Naive thymus-derived CD4-positive, alpha-beta T cell (primary cell): ENCODE results near the gene NAALAD2. TPM values are rescaled to one million over a fixed set of nuclear protein-coding genes. Genes with fewer than 3 reads are reported as not detected.
A peak's percentile ranks its signal among the peaks of the same experiment; 100 is the strongest.

Source experiments
- ATAC-seq: fragments of 150-1000 bp; cut with Tn5 transposase; 2 replicates; pipeline ENCODE4 v1.10.0; 2021; ENCODE audit warnings: mild to moderate bottlenecking, moderate library complexity
- CTCF ChIA-PET: fragments of 350-600 bp; sonication (Branson Sonifier 250); formaldehyde crosslinking; loops from one replicate; lab custom pipeline; 2021; ENCODE audit warnings: antibody characterized with exemption; lab: Charles Lee
- POLR2A ChIA-PET: fragments of 350-600 bp; sonication (Branson Sonifier 250); formaldehyde crosslinking; loops from one replicate; lab custom pipeline; 2021; ENCODE audit warnings: antibody characterized with exemption, inconsistent platforms; lab: Charles Lee
- DNase-seq, 9 donors: peaks; one replicate each; pipeline versions ENCODE4 v3.0.0 to v3.0.0-alpha.2; 2020 to 2022; ENCODE audit warnings: mixed read lengths in 1 of 9
- H3K27ac ChIP-seq: one replicate; pipeline ENCODE4 v1.7.0; 2013; ENCODE audit warnings: mild to moderate bottlenecking, low read depth, low read length, moderate library complexity
- H3K27me3 ChIP-seq, 2 donors: one replicate each; pipeline ENCODE4 v1.7.0; 2013; ENCODE audit warnings: low read length in 2 of 2, mild to moderate bottlenecking in 2 of 2, moderate library complexity in 2 of 2; ENCODE audit not compliant: control insufficient read depth in 2 of 2, insufficient read depth in 2 of 2
- H3K36me3 ChIP-seq, 3 experiments: 1 replicate in 2 of 3; 2 replicates in 1 of 3; pipeline ENCODE4 v1.7.0; 2013; ENCODE audit warnings: low read length in 3 of 3, mild to moderate bottlenecking in 3 of 3, moderate library complexity in 1 of 3; ENCODE audit not compliant: insufficient read depth in 3 of 3, control insufficient read depth in 2 of 3
- H3K4me1 ChIP-seq, 2 donors: one replicate each; pipeline ENCODE4 v1.7.0; 2013; ENCODE audit warnings: low read length in 2 of 2, mild to moderate bottlenecking in 2 of 2, moderate library complexity in 1 of 2; ENCODE audit not compliant: control insufficient read depth in 2 of 2, insufficient read depth in 2 of 2
- H3K4me3 ChIP-seq: 2 replicates; pipeline ENCODE4 v1.7.0; 2013; ENCODE audit warnings: mild to moderate bottlenecking, low read length
- H3K9me3 ChIP-seq, 3 experiments: 1 replicate in 2 of 3; 2 replicates in 1 of 3; pipeline ENCODE4 v1.7.0; 2013; ENCODE audit warnings: low read length in 3 of 3; ENCODE audit not compliant: control insufficient read depth in 2 of 3
- H3K27ac Mint-ChIP-seq, 9 donors: one replicate each; pipeline ENCODE4 v1.8.0; 2020 to 2022; ENCODE audit warnings: mixed read lengths in 9 of 9, mild to moderate bottlenecking in 8 of 9, moderate library complexity in 5 of 9, inconsistent platforms in 2 of 9
- H3K27me3 Mint-ChIP-seq, 5 donors: one replicate each; pipeline ENCODE4 v1.8.0; 2021 to 2022; ENCODE audit warnings: mixed read lengths in 5 of 5, mild to moderate bottlenecking in 1 of 5
- H3K36me3 Mint-ChIP-seq, 5 donors: one replicate each; pipeline ENCODE4 v1.8.0; 2020 to 2022; ENCODE audit warnings: mixed read lengths in 5 of 5, mild to moderate bottlenecking in 3 of 5, inconsistent platforms in 1 of 5
- H3K4me1 Mint-ChIP-seq, 7 donors: one replicate each; pipeline ENCODE4 v1.8.0; 2020 to 2022; ENCODE audit warnings: mixed read lengths in 7 of 7, mild to moderate bottlenecking in 3 of 7, inconsistent platforms in 1 of 7
- H3K4me3 Mint-ChIP-seq, 10 donors: one replicate each; pipeline ENCODE4 v1.8.0; 2020 to 2022; ENCODE audit warnings: mild to moderate bottlenecking in 10 of 10, mixed read lengths in 10 of 10, moderate library complexity in 6 of 10, inconsistent platforms in 2 of 10
- H3K9me3 Mint-ChIP-seq, 11 donors: one replicate each; pipeline ENCODE4 v1.8.0; 2020 to 2022; ENCODE audit warnings: mixed read lengths in 11 of 11, mild to moderate bottlenecking in 4 of 11, inconsistent platforms in 1 of 11, moderate library complexity in 1 of 11
- intact Hi-C, 2 donors: fragments of 100-400 bp; cut with micrococcal nuclease; formaldehyde crosslinking; loops; one replicate each; pipeline ENCODE4 v1.15.1; 2023
- polyA plus RNA-seq, 2 donors: library from polyadenylated mRNA; unstranded; fragments of 300-500 nt; fragmentation: Illumina TruSeq; gene quantifications; one replicate each; pipeline ENCODE4 v1.2.3, GENCODE V29; 2021
- total RNA-seq, 6 experiments: library from RNA in 5 of 6; stranded (reverse) in 5 of 6; gene quantifications; 1 replicate in 5 of 6; 2 replicates in 1 of 6; pipeline ENCODE4 v1.2.3 and lab custom pipeline; 2021 to 2026

NAALAD2 gene
- total and polyA plus RNA-seq, 7 experiments from 2014 or later: not detected

GRCh38 chr11:90187839-90188238 lies 53.4 kb downstream of the NAALAD2 start:
- Histone ChIP-seq H3K27me3 (no peaks in the 10 kb centered on the region), H3K27ac (no peak overlapping the region), H3K4me1 (no peaks in the 10 kb centered on the region), H3K9me3 (no peaks in the 10 kb centered on the region), H3K36me3 (no peaks in the 10 kb centered on the region), H3K4me3 (no peak overlapping the region)
- no peaks in the 10 kb centered on the region for H3K27me3 Mint-ChIP-seq
- CTCF ChIA-PET: no interaction called here
- no peaks in the 10 kb centered on the region for H3K4me1 Mint-ChIP-seq
- intact Hi-C loops: no loop called here
- no peak overlapping the region for H3K4me3 Mint-ChIP-seq
- POLR2A ChIA-PET: no interaction called here
- no peak for DNase-seq
- ATAC-seq: no peak
- H3K36me3 Mint-ChIP-seq: peaks cover 0 to 5% (median 0%) of the 10 kb centered on the region in 5 donors
- H3K27ac Mint-ChIP-seq: no peak overlapping the region
- no peaks in the 10 kb centered on the region for H3K9me3 Mint-ChIP-seq

GRCh38 chr11:90189011-90189410 lies 54.5 kb downstream of the NAALAD2 start:
- no peak overlapping the region for H3K27ac ChIP-seq
- Mint-ChIP-seq H3K9me3 (no peaks in the 10 kb centered on the region), H3K27ac (peak overlapping the region in 1 of 9 donors; percentile 67), H3K36me3 (peaks cover 0 to 5% (median 0%) of the 10 kb centered on the region in 5 donors), H3K4me1 (no peaks in the 10 kb centered on the region), H3K27me3 (no peaks in the 10 kb centered on the region), H3K4me3 (no peak overlapping the region)
- H3K9me3 ChIP-seq: no peaks in the 10 kb centered on the region
- H3K36me3 ChIP-seq: no peaks in the 10 kb centered on the region
- POLR2A ChIA-PET: no interaction called here
- CTCF ChIA-PET: no interaction called here
- ATAC-seq: no peak
- no peaks in the 10 kb centered on the region for H3K4me1 ChIP-seq
- intact Hi-C loops: no loop called here
- no peak for DNase-seq
- H3K4me3 ChIP-seq: no peak overlapping the region
- no peaks in the 10 kb centered on the region for H3K27me3 ChIP-seq

- Histone ChIP-seq H3K27me3 (no peaks in the 10 kb centered on the region), H3K36me3 (no peaks in the 10 kb centered on the region), H3K9me3 (no peaks in the 10 kb centered on the region), H3K4me3 (no peak overlapping the region), H3K27ac (no peak overlapping the region), H3K4me1 (no peaks in the 10 kb centered on the region)
- ChIA-PET POLR2A (no interaction called here), CTCF (interaction anchor here (1.0 kb wide), 1 partner anchor 12 kb away, joined by 3 read pairs; no protein-coding TSS in a partner anchor)
- ATAC-seq (no peak), DNase-seq (no peak)
- H3K27ac Mint-ChIP-seq: peak overlapping the region in 2 of 9 donors; percentile 15 to 45
- H3K9me3 Mint-ChIP-seq: no peaks in the 10 kb centered on the region
- no peaks in the 10 kb centered on the region for H3K27me3 Mint-ChIP-seq
- peaks cover 0 to 10% (median 2%) of the 10 kb centered on the region in 5 donors for H3K36me3 Mint-ChIP-seq
- intact Hi-C loops: no loop called here
- no peak overlapping the region for H3K4me3 Mint-ChIP-seq
- peaks cover 0 to 5% (median 0%) of the 10 kb centered on the region in 7 donors for H3K4me1 Mint-ChIP-seq
Measured at GRCh38 chr11:90192869-90193582, 58.6 kb downstream of the NAALAD2 start.

GRCh38 chr11:90197377-90197776 lies 62.9 kb downstream of the NAALAD2 start:
- intact Hi-C loops: no loop called here
- H3K9me3 ChIP-seq: no peaks in the 10 kb centered on the region
- H3K27ac Mint-ChIP-seq: peak overlapping the region in 2 of 9 donors; percentile 8 to 22
- no peak overlapping the region for H3K27ac ChIP-seq
- no peak overlapping the region for H3K4me3 Mint-ChIP-seq
- ChIA-PET POLR2A (no interaction called here), CTCF (interaction anchor here (1.0 kb wide), 1 partner anchor 7 kb away, joined by 6 read pairs; no protein-coding TSS in a partner anchor)
- no peaks in the 10 kb centered on the region for H3K4me1 ChIP-seq
- no peak for ATAC-seq
- no peaks in the 10 kb centered on the region for H3K27me3 ChIP-seq
- H3K4me1 Mint-ChIP-seq: peaks cover 1 to 12% (median 7%) of the 10 kb centered on the region in 7 donors
- DNase-seq: no peak
- no peaks in the 10 kb centered on the region for H3K9me3 Mint-ChIP-seq
- H3K36me3 ChIP-seq: peaks cover 0 to 5% (median 5%) of the 10 kb centered on the region in 3 experiments
- peaks cover 0 to 23% (median 8%) of the 10 kb centered on the region in 5 donors for H3K36me3 Mint-ChIP-seq
- no peaks in the 10 kb centered on the region for H3K27me3 Mint-ChIP-seq
- no peak overlapping the region for H3K4me3 ChIP-seq

- Mint-ChIP-seq H3K27ac (peak overlapping the region in 8 of 9 donors; percentile 16 to 89 (median 74)), H3K4me1 (peaks cover 1 to 31% (median 22%) of the 10 kb centered on the region in 7 donors), H3K4me3 (peak overlapping the region in 6 of 10 donors; percentile 0 to 50 (median 31)), H3K9me3 (no peaks in the 10 kb centered on the region), H3K36me3 (peaks cover 0 to 30% (median 14%) of the 10 kb centered on the region in 5 donors), H3K27me3 (no peaks in the 10 kb centered on the region)
- POLR2A ChIA-PET: no interaction called here
- no peak overlapping the region for H3K27ac ChIP-seq
- CTCF ChIA-PET: no interaction called here
- H3K4me3 ChIP-seq: no peak overlapping the region
- intact Hi-C loops: no loop called here
- H3K27me3 ChIP-seq: no peaks in the 10 kb centered on the region
- no peaks in the 10 kb centered on the region for H3K4me1 ChIP-seq
- H3K9me3 ChIP-seq: no peaks in the 10 kb centered on the region
- peaks cover 0 to 15% (median 12%) of the 10 kb centered on the region in 3 experiments for H3K36me3 ChIP-seq
- DNase-seq: peak in 6 of 9 donors; percentile 13 to 47 (median 36)
- peak; percentile 54 for ATAC-seq
Measured at GRCh38 chr11:90202342-90202741, 67.9 kb downstream of the NAALAD2 start.

GRCh38 chr11:90204407-90204806 lies 69.9 kb downstream of the NAALAD2 start:
- peaks cover 2 to 31% (median 22%) of the 10 kb centered on the region in 7 donors for H3K4me1 Mint-ChIP-seq
- ATAC-seq (no peak), DNase-seq (peak in 2 of 9 donors; percentile 6 to 7)
- peaks cover 0 to 28% (median 14%) of the 10 kb centered on the region in 5 donors for H3K36me3 Mint-ChIP-seq
- CTCF ChIA-PET: interaction anchor here (1.0 to 1.7 kb wide), 4 partner anchors 8 to 46 kb away, joined by 3 to 11 read pairs (median 4); no protein-coding TSS in a partner anchor
- H3K4me3 Mint-ChIP-seq: no peak overlapping the region
- Histone ChIP-seq H3K27ac (no peak overlapping the region), H3K9me3 (no peaks in the 10 kb centered on the region), H3K36me3 (peaks cover 0 to 21% (median 12%) of the 10 kb centered on the region in 3 experiments), H3K4me1 (no peaks in the 10 kb centered on the region), H3K27me3 (no peaks in the 10 kb centered on the region), H3K4me3 (no peak overlapping the region)
- POLR2A ChIA-PET: no interaction called here
- peak overlapping the region in 3 of 9 donors; percentile 37 to 72 (median 38) for H3K27ac Mint-ChIP-seq
- intact Hi-C loops: loop anchor here (2.0 kb wide), 2 partner anchors 230 to 254 kb away; no protein-coding TSS in a partner anchor
- no peaks in the 10 kb centered on the region for H3K27me3 Mint-ChIP-seq
- H3K9me3 Mint-ChIP-seq: no peaks in the 10 kb centered on the region
